ENCODE data around the gene LINGO1. TPM values are rescaled to one million over a fixed set of nuclear protein-coding genes. Genes with fewer than 3 reads are reported as not detected.
A peak's percentile ranks its signal among the peaks of the same experiment; 100 is the strongest.

The LINGO1 gene
- total and polyA plus RNA-seq, 2 donors (not counting 1 experiment from before 2014, with no cell fraction given): not detected

DNA sequence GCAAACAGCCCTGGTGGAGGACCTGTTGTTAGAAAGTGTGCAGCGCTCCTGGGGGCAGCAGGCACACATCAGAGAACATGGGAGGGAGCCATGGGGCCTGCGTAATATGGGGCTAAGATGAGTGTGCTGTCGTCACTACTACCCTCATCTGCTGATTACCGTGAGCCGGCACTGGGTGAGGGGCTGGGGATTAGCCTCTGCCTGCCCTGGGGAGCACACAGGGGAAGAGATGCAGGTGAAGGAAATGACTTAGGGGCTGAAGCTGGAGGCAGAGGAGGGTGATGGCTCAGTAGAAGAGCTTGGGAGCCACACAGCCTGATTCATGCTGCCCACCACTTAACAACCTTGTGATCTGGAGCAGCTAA lies 33.6 kb upstream of the LINGO1 start:
- CTCF ChIA-PET: no interaction called here
- no peaks in the 10 kb centered on the region for H3K4me1 Mint-ChIP-seq

DNA sequence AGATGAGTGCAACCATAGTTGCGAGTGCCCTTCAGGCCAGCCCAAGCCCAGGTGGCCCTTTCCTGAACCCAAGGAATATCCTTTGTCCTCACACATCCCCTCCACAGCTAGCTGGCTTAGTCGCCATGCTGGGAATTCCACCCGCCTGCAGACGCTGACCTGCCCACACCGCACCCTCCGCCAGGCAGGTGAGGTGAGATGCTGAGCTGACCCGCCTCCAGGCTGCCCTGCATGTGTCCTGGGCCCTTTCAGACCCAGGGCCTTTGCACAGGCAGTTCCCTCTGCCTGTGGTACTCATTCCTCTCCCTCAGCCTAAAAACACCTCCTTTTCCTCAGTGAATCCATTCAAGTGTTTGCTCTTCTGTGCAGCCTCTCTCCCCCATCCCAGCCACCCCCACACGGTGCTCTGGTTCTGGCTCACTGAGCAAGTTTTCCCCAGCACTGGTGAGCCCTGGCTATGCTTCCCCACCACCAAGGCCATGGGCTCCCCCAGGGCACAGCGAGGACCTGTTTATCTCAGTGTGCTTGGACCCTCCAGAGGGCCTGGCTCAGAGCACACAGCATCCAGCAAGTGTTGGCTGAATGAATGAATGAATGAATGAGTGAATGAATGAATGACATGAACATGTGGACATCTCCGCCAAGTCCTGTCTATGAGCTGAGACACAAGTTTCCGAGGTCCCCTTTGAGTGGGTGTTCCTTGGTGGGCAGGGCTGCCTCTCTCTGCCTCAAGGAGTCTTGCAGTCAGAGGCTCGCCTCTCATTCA lies 33.0 kb upstream of the LINGO1 start:
- Histone ChIP-seq H3K4me2 (replicated peaks; ENCODE audit: low read depth, low read length, poor library complexity, severe bottlenecking) (no peak overlapping the region), H3K9ac (ENCODE audit: low read length) (no peak overlapping the region), H3K4me1 (ENCODE audit: control insufficient read depth in 2 of 2, insufficient read depth in 2 of 2, low read length in 2 of 2) (no peaks in the 10 kb centered on the region), H3K27me3 (replicated peaks in 1 of 4; ENCODE audit: control extremely low read depth in 1 of 4, control insufficient read depth in 3 of 4, insufficient read depth in 4 of 4, low read length in 3 of 4) (peaks cover 0 to 2% (median 0%) of the 10 kb centered on the region in 4 experiments), H2AFZ (ENCODE audit: insufficient read depth, low read depth, low read length, poor library complexity, severe bottlenecking) (no peak overlapping the region), H3K36me3 (replicated peaks in 1 of 2; ENCODE audit: control extremely low read depth in 1 of 2, control insufficient read depth in 1 of 2, extremely low read depth in 1 of 2, insufficient read depth in 2 of 2, low read length in 1 of 2) (no peaks in the 10 kb centered on the region), H3K4me3 (ENCODE audit: control extremely low read depth in 1 of 5, extremely low read depth in 1 of 5, insufficient read depth in 1 of 5, low read depth in 2 of 5, low read length in 4 of 5) (no peak overlapping the region), H3K27ac (ENCODE audit: low read length in 2 of 2) (no peak overlapping the region), H3K9me3 (ENCODE audit: control extremely low read depth in 1 of 3, control insufficient read depth in 2 of 3, insufficient read depth in 1 of 3, low read length in 2 of 3) (no peaks in the 10 kb centered on the region), H4K20me1 (ENCODE audit: control insufficient read depth, insufficient read depth, low read length, poor library complexity, severe bottlenecking) (no peaks in the 10 kb centered on the region), H3K79me2 (ENCODE audit: control insufficient read depth, insufficient read depth, low read length) (no peaks in the 10 kb centered on the region)
- WGBS (ENCODE audit: insufficient coverage): 90% methylated on average over 12 of the region's 12 CpGs
- peaks cover 35% of the 10 kb centered on the region for H3K27me3 Mint-ChIP-seq
- no peaks in the 10 kb centered on the region for H3K4me1 Mint-ChIP-seq
- peak overlapping the region; percentile 23 for H3K27ac Mint-ChIP-seq
- CTCF ChIA-PET: no interaction called here
- POLR2A ChIA-PET: no interaction called here
- TF ChIP-seq EZH2 (IDR thresholded peaks at IDR 0.05; ENCODE audit: borderline replicate concordance, insufficient read depth, low read depth, low read length, poor library complexity, severe bottlenecking): no peak
- TF ChIP-seq, protein P1, sequence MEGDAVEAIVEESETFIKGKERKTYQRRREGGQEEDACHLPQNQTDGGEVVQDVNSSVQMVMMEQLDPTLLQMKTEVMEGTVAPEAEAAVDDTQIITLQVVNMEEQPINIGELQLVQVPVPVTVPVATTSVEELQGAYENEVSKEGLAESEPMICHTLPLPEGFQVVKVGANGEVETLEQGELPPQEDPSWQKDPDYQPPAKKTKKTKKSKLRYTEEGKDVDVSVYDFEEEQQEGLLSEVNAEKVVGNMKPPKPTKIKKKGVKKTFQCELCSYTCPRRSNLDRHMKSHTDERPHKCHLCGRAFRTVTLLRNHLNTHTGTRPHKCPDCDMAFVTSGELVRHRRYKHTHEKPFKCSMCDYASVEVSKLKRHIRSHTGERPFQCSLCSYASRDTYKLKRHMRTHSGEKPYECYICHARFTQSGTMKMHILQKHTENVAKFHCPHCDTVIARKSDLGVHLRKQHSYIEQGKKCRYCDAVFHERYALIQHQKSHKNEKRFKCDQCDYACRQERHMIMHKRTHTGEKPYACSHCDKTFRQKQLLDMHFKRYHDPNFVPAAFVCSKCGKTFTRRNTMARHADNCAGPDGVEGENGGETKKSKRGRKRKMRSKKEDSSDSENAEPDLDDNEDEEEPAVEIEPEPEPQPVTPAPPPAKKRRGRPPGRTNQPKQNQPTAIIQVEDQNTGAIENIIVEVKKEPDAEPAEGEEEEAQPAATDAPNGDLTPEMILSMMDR (IDR thresholded peaks at IDR 0.05): no peak
- H3K9me3 Mint-ChIP-seq (ENCODE audit: insufficient read depth): no peaks in the 10 kb centered on the region
- DNase-seq (no peak), ATAC-seq (ENCODE audit: low read depth) (no peak)
- intact Hi-C loops (cut with micrococcal nuclease): no loop called here
- no peak overlapping the region for H3K4me3 Mint-ChIP-seq

More for the DNA sequence above, 33.6 kb upstream of the LINGO1 start:
- H3K4me3 ChIP-seq (ENCODE audit: control extremely low read depth in 1 of 5, extremely low read depth in 1 of 5, insufficient read depth in 1 of 5, low read depth in 2 of 5, low read length in 4 of 5): no peak overlapping the region
- Mint-ChIP-seq H3K27me3 (peaks cover 34% of the 10 kb centered on the region), H3K27ac (no peak overlapping the region), H3K4me3 (no peak overlapping the region), H3K9me3 (ENCODE audit: insufficient read depth) (no peaks in the 10 kb centered on the region)
- POLR2A ChIA-PET: no interaction called here
- 81% methylated on average over 5 of the region's 5 CpGs for WGBS (ENCODE audit: insufficient coverage)
- no peak for ATAC-seq (ENCODE audit: low read depth)
- TF ChIP-seq EZH2 (IDR thresholded peaks at IDR 0.05; ENCODE audit: borderline replicate concordance, insufficient read depth, low read depth, low read length, poor library complexity, severe bottlenecking): no peak
- TF ChIP-seq, protein P1 (IDR thresholded peaks at IDR 0.05): no peak
- H4K20me1 ChIP-seq (ENCODE audit: control insufficient read depth, insufficient read depth, low read length, poor library complexity, severe bottlenecking): no peaks in the 10 kb centered on the region
- DNase-seq: no peak
- no peaks in the 10 kb centered on the region for H3K4me1 ChIP-seq (ENCODE audit: control insufficient read depth in 2 of 2, insufficient read depth in 2 of 2, low read length in 2 of 2)
- no peaks in the 10 kb centered on the region for H3K36me3 ChIP-seq (replicated peaks in 1 of 2; ENCODE audit: control extremely low read depth in 1 of 2, control insufficient read depth in 1 of 2, extremely low read depth in 1 of 2, insufficient read depth in 2 of 2, low read length in 1 of 2)
- H2AFZ ChIP-seq (ENCODE audit: insufficient read depth, low read depth, low read length, poor library complexity, severe bottlenecking): no peak overlapping the region
- no peak overlapping the region for H3K9ac ChIP-seq (ENCODE audit: low read length)
- H3K27ac ChIP-seq (ENCODE audit: low read length in 2 of 2): no peak overlapping the region
- intact Hi-C loops (cut with micrococcal nuclease): no loop called here
- H3K9me3 ChIP-seq (ENCODE audit: control extremely low read depth in 1 of 3, control insufficient read depth in 2 of 3, insufficient read depth in 1 of 3, low read length in 2 of 3): no peaks in the 10 kb centered on the region
- H3K4me2 ChIP-seq (replicated peaks; ENCODE audit: low read depth, low read length, poor library complexity, severe bottlenecking): no peak overlapping the region
- peaks cover 0 to 3% (median 0%) of the 10 kb centered on the region in 4 experiments for H3K27me3 ChIP-seq (replicated peaks in 1 of 4; ENCODE audit: control extremely low read depth in 1 of 4, control insufficient read depth in 3 of 4, insufficient read depth in 4 of 4, low read length in 3 of 4)
- no peaks in the 10 kb centered on the region for H3K79me2 ChIP-seq (ENCODE audit: control insufficient read depth, insufficient read depth, low read length)

Data from B cell (primary cell).